ENCODE results near the gene RPH3AL.

DNA sequence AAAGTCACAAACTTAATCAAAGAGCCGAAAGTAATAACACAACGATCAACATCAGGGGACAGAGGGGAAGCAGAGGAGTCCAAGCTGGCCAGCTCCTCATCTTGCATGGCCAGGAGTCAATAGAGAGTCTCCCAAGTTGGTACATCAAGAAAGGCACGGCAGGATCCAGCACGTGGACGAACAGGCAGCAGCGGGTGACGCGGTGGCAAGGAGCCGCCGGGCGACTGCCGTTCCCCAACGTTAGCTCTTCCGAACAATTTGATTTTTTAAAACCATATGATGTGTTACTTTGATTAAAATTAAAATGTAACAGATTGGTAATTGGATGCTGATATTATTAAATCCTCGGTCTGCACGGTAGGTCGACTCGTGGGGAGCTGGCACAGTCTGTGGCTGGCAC lies 89.3 kb downstream of the RPH3AL start:
- TF ChIP-seq EZH2 (IDR thresholded peaks at IDR 0.05; ENCODE audit: low read depth) = no peak
- TF ChIP-seq, protein P1, sequence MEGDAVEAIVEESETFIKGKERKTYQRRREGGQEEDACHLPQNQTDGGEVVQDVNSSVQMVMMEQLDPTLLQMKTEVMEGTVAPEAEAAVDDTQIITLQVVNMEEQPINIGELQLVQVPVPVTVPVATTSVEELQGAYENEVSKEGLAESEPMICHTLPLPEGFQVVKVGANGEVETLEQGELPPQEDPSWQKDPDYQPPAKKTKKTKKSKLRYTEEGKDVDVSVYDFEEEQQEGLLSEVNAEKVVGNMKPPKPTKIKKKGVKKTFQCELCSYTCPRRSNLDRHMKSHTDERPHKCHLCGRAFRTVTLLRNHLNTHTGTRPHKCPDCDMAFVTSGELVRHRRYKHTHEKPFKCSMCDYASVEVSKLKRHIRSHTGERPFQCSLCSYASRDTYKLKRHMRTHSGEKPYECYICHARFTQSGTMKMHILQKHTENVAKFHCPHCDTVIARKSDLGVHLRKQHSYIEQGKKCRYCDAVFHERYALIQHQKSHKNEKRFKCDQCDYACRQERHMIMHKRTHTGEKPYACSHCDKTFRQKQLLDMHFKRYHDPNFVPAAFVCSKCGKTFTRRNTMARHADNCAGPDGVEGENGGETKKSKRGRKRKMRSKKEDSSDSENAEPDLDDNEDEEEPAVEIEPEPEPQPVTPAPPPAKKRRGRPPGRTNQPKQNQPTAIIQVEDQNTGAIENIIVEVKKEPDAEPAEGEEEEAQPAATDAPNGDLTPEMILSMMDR (conservative IDR thresholded peaks at IDR 0.05) = no peak
